HG02642 (cell line): ENCODE measurements around the gene ADAM11.
"Not testable (repeated sequence)": the region's sequence is repeated elsewhere in the genome, so short reads cannot be mapped to it uniquely, and the experiment has no call there.

Experiments
- ATAC-seq: cut with Tn5 transposase; IDR thresholded peaks from one replicate; pipeline ENCODE4 v1.9.1; 2021; ENCODE audit warnings: mild to moderate bottlenecking; ENCODE audit not compliant: unreplicated experiment, poor library complexity

The ADAM11 gene, protein sequence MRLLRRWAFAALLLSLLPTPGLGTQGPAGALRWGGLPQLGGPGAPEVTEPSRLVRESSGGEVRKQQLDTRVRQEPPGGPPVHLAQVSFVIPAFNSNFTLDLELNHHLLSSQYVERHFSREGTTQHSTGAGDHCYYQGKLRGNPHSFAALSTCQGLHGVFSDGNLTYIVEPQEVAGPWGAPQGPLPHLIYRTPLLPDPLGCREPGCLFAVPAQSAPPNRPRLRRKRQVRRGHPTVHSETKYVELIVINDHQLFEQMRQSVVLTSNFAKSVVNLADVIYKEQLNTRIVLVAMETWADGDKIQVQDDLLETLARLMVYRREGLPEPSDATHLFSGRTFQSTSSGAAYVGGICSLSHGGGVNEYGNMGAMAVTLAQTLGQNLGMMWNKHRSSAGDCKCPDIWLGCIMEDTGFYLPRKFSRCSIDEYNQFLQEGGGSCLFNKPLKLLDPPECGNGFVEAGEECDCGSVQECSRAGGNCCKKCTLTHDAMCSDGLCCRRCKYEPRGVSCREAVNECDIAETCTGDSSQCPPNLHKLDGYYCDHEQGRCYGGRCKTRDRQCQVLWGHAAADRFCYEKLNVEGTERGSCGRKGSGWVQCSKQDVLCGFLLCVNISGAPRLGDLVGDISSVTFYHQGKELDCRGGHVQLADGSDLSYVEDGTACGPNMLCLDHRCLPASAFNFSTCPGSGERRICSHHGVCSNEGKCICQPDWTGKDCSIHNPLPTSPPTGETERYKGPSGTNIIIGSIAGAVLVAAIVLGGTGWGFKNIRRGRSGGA

DNA sequence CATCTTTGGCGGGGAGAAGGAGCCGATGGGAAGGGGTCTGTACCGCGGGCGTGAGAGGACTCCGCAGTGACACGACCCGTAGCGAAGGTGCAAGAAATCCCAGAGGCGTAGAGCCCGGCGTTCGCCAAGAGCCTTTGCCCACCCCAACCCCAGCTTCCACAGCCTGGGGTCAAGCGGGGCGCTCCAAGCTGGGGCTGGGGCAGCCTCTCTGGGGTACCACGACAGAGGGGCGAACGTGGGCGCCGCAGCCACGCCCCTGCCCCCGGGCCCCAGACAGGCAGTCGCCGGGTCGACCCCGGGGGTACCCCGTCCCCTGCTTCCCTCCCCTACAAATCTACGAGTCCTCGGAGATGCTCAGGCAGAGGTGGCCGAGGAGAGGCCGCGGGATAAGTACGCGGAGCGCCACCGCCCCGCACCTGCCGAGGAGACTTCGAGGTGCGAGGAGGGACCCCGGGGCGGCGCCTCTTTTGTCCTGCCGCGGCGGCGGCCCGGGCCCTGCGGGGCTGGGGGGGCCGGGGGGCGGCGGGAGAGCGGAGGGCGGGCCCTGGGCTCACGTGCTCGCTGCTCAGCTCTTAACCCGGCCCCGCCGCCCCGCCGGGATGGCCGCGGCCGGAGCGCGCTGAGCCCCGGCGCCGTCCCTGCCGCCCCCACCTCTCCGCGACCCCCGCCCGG is at the start of gene ADAM11:
TSS of gene ADAM11 (plus strand) at position 575 of the 672 bp plus-strand sequence. CDS start 212 bp downstream, outside the sequence.
- no peak for ATAC-seq

- ATAC-seq, result no peak
Observed at GRCh38 chr17:44719444-44719843, 39.3 kb upstream of the ADAM11 start.

DNA sequence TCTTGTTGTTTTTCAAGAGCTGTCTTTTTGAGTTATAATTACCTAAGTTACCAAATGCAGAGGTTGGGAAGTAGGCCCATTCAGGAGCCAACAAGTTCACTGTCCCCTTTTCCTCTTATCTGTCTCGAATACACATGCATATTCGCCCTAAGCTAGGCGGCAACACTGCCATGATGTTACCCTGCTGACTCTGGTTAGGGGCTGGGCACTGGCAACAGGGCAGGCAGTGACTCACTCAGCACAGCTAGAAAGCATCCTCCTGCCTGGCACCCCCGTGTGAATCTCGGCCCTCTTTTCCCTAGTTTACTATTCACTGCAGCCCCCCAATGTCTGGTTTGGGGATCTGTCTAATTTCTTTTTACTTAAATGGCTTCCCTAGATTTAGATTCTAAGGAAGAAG is 36.5 kb upstream of the ADAM11 start:
- no peak for ATAC-seq

DNA sequence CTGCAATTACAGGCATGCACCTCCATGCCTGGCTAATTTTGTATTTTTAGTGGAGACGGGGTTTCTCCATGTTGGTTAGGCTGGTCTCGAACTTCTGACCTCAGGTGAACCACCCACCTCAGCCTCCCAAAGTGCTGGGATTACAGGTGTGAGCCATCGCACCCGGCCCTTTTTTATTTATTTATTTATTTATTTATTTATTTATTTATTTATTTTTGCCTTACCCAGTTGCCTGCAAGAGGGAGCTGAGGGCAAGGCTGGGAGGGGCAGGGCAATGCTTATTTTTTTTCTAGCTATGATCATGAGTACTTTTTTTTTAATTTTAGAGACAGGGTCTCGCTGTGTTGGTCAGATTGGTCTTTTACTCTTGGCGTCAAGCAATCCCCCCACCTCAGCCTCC is 32.7 kb upstream of the ADAM11 start:
- ATAC-seq, result not testable (repeated sequence)

- no peak for ATAC-seq
Observed at GRCh38 chr17:44733753-44734152, 25.0 kb upstream of the ADAM11 start.

DNA sequence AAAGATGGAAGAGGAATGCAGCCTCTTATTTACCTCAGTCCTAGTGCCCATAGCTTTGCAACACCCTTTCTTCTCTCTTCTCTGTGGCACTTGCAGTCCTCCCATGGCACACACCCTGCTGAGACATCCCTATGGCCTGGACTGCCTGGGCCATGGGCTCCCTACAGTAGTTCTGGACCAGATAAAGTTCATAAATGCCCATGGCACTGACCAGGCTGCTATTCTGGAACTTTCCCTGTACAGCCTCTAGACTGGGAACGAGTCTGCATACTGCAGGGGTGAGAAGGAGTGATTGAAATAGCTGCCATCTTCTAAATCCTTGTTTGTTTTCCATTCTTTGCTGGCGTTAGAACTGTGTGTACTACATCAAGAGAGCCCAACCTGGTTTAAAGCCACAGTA is 24.5 kb upstream of the ADAM11 start:
- no peak for ATAC-seq

GRCh38 chr17:44736551-44737240 is 22.1 kb upstream of the ADAM11 start:
- no peak for ATAC-seq

DNA sequence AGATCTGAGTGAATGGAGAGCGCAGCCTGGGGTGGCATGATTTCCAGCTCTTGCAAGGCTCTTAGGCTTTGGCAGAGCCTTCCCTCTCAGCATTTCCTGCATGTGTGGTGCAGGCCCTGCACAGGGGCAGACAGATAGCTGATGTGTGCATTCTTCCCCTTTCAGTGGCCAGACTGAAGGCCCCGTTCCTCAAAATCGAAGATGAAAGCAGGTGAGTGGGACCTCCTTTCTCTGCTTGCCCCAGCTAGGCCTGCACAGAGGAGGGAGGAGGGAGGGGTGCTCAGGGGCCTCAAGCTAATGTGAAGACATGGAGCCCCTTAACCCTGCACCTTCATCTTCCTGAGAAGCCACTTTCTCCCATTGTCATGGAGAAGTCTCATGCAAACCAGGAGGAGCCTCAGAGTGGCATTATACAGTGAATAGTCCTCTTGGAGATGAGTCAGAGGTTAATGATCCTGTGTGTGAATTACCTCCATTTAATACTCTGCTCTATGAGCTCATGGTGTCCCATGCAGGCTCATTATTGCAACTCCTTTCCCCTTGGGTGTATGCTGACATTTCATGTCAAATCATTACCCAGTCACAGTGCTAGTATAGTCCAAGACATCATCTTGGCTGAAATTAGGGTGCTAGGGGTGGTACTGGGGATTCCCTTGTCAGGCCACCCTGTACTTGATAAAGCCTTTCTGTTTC is 20.4 kb upstream of the ADAM11 start:
- peak; percentile 46 for ATAC-seq

DNA sequence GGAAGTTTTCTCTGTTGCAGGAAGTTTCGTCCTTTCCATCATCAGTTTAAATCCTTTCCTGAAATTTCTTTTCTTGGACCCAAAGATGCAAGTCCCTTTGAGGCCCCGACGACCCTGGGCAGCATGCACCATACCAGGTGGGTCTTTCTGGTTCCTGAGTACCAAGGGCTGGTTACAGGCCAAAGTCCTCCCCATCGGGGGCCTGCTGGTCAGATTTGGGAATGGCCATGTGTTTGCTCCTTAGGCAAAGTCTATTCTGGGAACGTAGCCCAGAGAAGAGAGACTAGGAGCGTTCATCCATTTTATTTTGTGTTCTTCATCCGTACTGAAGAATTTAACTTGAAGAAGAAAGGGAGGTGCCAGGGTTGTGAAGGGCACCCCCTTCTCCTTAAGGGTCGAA is 17.5 kb upstream of the ADAM11 start:
- ATAC-seq, result no peak

GRCh38 chr17:44745301-44745700 is 13.5 kb upstream of the ADAM11 start:
- no peak for ATAC-seq

DNA sequence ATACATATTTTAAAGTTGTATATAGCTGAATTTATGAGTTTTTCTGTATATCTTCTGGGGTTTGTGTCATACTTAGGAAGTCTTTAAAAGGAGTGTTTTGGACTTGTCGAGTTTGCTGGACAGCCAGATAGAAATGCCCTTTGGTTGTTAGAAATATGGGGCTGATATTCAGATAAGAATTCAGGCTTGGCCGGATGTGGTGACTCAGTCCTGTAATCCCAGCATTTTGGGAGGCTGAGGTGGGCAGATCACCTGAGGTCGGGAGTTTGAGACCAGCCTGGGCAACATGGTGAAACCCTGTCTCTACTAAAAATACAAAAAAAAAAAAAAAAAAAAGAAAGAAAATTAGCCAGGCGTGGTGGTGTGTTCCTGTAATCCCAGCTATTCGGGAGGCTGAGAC is 13.1 kb upstream of the ADAM11 start:
- not testable (repeated sequence) for ATAC-seq

DNA sequence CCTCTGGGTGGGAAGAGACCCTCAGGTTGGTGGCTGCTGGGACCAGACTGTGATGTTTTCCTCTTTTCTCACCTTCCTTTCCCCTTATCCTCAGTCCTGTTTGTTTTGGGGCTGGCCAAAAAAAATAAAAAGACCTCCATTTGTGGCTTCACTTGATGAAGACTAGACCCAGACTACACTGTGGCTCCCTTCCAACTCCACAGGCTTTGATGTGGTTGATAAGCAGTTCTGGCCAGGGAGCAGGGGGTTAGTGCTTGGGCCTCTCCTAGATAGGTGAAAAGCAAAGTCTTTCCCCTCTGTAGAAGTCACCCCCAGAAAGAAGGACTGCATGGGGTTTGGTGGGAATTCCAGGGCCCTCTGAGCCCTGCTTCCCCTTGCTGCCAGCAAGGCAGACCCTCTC is 11.2 kb upstream of the ADAM11 start:
- ATAC-seq, result no peak

DNA sequence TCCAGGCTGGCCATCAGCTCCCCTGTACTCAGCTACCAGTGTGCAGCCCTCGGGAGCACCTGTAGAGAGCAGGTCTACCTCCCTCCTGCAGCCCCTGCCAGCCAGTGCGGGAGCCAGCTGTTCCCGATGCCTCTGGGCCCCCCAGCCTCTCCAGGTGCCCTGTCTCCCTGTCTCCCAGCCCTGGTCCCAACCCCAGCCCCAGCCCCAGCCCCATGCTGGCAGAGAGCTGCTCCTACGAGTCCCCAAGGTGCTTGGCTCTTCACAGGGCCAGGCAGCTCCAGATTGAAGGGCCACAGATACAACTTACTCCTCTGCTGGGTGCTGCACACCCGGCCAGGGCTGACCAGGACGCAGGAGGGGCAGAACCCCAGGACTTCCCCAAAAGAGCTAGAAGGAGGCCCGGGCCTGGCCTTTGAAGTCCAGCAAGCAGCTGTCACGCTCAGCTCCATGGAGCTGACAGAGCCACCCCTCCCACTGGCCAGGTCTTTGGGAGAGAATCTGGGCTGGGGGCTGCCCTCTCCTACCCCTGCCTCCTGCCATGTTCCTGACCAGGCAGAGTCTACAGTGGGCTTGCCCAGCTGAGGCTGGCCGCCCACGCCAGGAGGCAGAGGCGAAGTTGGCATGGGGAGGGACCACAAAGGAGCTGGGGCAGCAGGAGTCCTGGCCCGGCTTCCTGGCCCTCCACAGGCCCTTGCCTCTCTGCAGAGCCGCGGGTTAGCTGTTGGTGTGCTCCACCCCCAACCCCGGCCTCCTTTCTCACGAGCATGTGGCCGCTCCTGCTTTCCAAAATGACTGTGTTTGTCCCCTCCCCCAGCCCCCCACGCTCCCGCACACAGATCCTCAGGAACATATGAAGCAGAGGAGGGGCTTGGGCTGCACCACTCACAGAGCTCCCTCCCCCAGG is 9.5 kb upstream of the ADAM11 start:
- ATAC-seq, result no peak

DNA sequence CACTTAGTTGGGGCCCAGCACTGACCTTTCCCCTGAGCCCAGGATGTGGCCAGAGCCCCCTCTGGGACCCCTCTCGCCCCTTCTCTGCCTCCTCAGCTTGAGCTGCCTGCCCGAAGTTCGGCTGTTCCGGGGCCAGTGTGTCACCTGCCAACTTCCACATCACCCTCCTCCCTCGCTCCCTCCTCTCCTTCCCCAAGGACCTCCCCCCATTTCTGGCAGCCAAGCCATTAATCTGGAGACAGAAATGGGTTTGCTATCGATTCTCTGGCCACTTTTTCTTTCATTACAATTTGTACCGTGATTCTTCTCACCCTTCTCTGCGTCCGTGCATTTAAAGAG is 8.8 kb upstream of the ADAM11 start:
- no peak for ATAC-seq

GRCh38 chr17:44751331-44751730 is 7.5 kb upstream of the ADAM11 start:
- no peak for ATAC-seq

DNA sequence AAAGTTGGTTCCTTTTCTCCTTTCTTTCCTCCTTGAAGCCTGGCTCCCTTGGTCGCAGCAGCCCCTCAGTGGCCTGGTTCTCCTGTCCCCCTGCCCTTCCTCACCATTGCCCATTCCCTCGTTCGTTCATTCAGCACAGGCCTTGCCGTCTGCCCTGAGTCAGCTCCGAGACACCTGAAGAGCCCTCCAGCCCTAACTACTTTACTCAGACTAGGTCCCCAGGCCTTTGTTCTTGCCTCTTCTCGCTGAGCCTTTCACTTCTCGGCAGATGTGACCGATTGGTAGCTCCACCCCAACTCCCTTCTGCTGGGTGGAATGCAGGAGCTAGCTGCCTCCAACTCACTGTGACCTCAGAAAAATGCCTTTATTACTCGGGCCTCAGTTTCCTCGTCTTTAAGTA is 7.0 kb upstream of the ADAM11 start:
- ATAC-seq, result no peak

DNA sequence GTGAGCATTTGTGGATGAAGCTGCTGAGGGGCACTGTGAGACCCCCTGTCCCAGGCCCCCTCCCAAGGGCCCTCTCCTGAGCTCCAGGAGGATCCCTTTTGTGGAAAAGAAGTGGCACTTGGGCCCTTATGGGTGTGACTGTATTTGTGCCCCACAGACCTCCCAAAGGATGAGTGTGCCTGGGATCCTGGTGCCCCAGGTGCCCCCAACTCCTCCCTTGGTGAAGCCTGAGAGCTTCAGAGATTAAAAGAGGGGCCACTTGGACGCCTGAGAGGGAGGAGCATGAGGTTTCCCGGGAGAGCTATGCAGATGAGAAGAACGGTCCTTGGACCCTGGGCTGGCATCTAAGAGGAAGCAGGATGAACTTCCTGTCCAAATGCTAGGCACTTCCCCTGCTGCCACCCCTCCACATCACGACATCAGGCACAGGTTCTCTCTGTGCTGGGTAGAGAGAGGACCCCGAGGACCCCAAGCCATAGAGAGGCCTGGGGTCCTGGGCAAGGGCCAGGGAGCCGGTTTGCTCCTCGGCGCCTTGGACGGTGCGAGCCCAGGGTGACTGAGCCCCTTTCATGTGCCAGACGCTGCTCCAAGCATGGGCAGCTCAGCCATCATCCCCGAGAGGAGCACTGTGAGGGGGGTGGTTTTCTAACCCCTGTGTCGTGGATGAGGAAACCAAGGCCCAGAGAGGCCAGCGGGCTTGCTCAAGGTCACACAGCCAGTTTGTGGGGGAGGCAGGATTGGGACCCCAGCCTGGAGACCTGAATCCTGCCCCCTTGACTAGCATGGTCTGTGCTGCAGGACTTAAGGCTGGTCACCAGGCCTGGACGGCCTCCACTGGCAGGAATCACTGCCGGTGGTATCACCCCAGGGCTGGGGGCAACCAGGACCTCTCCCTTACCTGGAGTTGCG is 5.6 kb upstream of the ADAM11 start:
- ATAC-seq, result no peak

- ATAC-seq, result no peak
Observed at GRCh38 chr17:44754276-44754675, 4.5 kb upstream of the ADAM11 start.
